Retinal pigment epithelial cell (primary cell): ENCODE measurements around the gene ALOX5AP.
"Not testable (repeated sequence)": the region's sequence is repeated elsewhere in the genome, so short reads cannot be mapped to it uniquely, and the experiment has no call there.

Experiments
- DNase-seq: peaks from one replicate; pipeline ENCODE4 v3.0.0-alpha.2; 2010; ENCODE audit warnings: low read depth
- H3K4me3 ChIP-seq: 2 replicates; pipeline ENCODE4 v1.5.1; 2011; ENCODE audit warnings: mild to moderate bottlenecking, low read length, control low read depth, moderate library complexity
- CTCF ChIP-seq: conservative IDR thresholded peaks from 2 replicates; pipeline ENCODE4 v1.5.1; 2011; ENCODE audit warnings: low read depth, low read length, control low read depth, inconsistent platforms

Gene ALOX5AP

GRCh38 chr13:30744056-30744680 lies 8.8 kb downstream of the ALOX5AP start:
- DNase-seq = no peak
- no peak overlapping the region for H3K4me3 ChIP-seq
- TF ChIP-seq CTCF = no peak

DNA sequence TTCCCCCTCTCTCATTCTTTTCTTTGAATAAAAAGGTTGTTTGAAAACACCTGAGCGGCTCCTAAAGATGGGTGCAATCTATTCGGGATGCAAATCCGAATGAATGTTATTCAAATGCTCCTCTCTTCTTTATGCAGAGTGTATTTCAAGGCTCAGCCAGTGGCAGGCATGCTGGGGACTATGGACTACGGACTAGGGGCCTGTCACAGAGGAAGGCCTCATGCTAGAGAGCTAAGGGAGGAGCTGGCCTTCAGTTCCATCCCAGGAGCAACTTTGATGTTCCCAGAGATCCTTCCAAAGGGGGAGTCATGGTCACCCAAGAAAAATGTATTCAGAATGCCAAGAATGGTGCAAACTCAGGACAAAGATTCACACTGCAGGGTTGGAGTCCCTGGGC lies 9.3 kb downstream of the ALOX5AP start:
- no peak overlapping the region for H3K4me3 ChIP-seq
- DNase-seq = no peak
- TF ChIP-seq CTCF = no peak

DNA sequence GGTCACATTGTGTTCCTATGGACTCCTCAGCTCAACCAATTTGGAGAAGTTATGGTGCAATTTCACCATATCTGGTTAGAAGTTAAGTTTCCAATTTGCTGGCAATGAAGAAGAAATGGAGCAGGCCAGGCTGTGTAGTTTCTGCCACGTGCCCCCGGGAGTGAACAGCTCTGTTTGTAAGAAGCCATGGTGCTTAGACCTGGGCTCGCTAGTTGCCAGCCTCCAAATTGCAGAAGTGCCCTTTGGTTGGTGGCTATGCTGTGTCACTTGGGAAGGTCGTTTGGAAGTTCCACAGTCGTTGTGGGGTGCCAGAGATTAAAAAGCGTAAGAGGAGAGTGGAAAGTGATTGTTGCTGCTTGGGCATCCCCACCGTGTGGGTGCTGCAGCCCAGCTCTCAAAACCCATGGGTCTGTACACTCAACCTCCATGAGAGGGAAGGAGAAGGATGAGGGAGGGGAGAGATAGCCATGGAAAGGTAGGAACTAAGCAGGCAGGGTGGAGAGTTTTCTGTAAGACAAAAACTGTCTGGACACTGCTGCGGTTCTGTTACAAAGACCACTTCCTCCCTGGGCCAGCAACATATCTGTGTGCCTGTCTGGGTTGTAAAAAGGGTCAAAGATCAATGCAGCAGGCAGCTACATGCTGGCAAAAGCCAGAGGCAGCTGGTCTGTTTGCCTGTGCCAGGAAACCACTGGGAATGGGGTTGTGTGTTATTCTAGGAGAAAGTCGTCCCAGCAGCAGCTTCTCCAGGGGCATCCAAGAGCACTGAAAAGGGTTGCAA lies 10.8 kb downstream of the ALOX5AP start:
- DNase-seq = no peak
- no peak overlapping the region for H3K4me3 ChIP-seq
- TF ChIP-seq CTCF = no peak

DNA sequence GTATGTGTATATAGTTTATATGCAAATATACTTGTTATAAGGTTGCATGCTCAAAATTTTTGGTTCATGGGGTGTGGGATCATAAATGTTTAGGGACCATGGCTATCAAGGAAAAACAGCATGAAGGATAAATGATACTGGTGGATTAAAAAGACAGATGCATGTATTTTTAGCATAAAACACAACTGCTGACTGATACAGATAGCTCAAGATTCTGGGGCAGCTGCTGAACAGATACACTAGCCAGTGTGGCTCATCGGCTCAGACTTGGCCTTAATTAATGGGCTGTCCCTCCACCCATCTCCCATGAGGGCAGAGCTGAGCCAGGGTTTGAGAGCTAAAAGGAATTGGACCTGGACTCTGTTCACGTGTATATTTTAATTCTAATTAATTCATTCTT lies 11.4 kb downstream of the ALOX5AP start:
- no peak for DNase-seq
- TF ChIP-seq CTCF = no peak
- H3K4me3 ChIP-seq = no peak overlapping the region

DNA sequence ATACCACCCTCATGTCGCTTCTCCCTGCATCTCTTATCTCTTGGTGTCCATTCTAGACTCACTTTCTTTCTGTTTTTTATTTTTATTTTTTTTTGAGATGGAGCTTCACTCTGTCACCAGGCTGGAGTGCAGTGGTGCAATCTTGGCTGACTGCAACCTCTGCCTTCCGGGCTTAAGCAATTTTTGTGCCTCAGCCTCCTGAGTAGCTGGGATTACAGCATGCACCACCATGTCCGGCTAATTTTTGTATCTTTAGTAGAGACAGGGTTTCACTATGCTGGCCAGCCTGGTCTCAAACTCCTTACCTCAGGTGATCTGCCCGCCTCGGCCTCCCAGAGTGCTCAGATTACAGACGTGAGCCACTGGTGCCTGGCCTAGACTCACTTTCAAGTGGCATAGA lies 12.5 kb downstream of the ALOX5AP start:
- not testable (repeated sequence) for H3K4me3 ChIP-seq, DNase-seq

- TF ChIP-seq CTCF = no peak
- DNase-seq = no peak
- H3K4me3 ChIP-seq = no peak overlapping the region
Measured at GRCh38 chr13:30748717-30749116, 13.4 kb downstream of the ALOX5AP start.

- no peak overlapping the region for H3K4me3 ChIP-seq
- DNase-seq = no peak
- no peak for TF ChIP-seq CTCF
Measured at GRCh38 chr13:30750036-30750435, 14.7 kb downstream of the ALOX5AP start.
